HepG2 (cell line): ENCODE measurements around the gene CTNNA1. TPM values are rescaled to one million over a fixed set of nuclear protein-coding genes. Genes with fewer than 3 reads are reported as not detected.

Source experiments
- ATAC-seq: fragments of 200-7000 bp; cut with Tn5 transposase; 3 replicates; pipeline ENCODE4 v1.9.1; 2020; ENCODE audit warnings: mild to moderate bottlenecking, moderate library complexity
- Bru-seq: library from RNA; stranded (reverse); fragments of 400-500 nt; gene quantifications from one replicate; lab custom pipeline; 2021; lab: Mats Ljungman, UMichigan
- BruChase-seq, 2 experiments: library from RNA; stranded (reverse); fragments of 400-500 nt; gene quantifications; one replicate each; lab custom pipeline; 2021; lab: Mats Ljungman, UMichigan
- BruUV-seq: library from RNA; stranded (reverse); fragments of 400-500 nt; replicated peaks from 2 replicates; lab custom pipeline; 2021; lab: Mats Ljungman, UMichigan
- CTCF ChIA-PET: fragments of 300-600 bp; formaldehyde crosslinking; extraction: SDS; loops from one replicate; lab custom pipeline; 2021; ENCODE audit warnings: low total read pairs, inconsistent platforms, low intra/inter-chr PET ratio; lab: Yijun Ruan, JAX
- POLR2A ChIA-PET: fragments of 350-600 bp; sonication (Branson Sonifier 250); formaldehyde crosslinking; loops from one replicate; lab custom pipeline; 2020; ENCODE audit warnings: antibody characterized with exemption, inconsistent platforms; lab: Yijun Ruan, JAX
- DNase-seq: peaks from one replicate; pipeline ENCODE4 v3.0.0-alpha.2; 2015; ENCODE audit warnings: low spot score
- FAIRE-seq: peaks from 3 replicates; lab custom pipeline; 2011; peaks lifted over from hg19 to GRCh38; lab: Jason Lieb, UNC
- H2AFZ ChIP-seq: one replicate; pipeline ENCODE4 v1.6.1; 2011; ENCODE audit warnings: low read length, inconsistent platforms
- H3K27ac ChIP-seq: fragments of 300-600 bp; 3 replicates; pipeline ENCODE4 v1.8.0; 2011; ENCODE audit warnings: mixed run types, mild to moderate bottlenecking, mixed read lengths, low read length, inconsistent platforms; ENCODE audit not compliant: insufficient read depth; ENCODE audit errors: extremely low read length
- H3K27me3 ChIP-seq, 2 experiments: fragments of 200-600 bp in 1 of 2; 2 replicates in 1 of 2; 3 replicates in 1 of 2; pipeline versions ENCODE4 v1.6.0 to v1.8.0; 2011; ENCODE audit warnings: low read length in 2 of 2, mild to moderate bottlenecking in 2 of 2, moderate library complexity in 2 of 2, inconsistent platforms in 1 of 2; ENCODE audit not compliant: insufficient read depth in 2 of 2, control insufficient read depth in 1 of 2
- H3K36me3 ChIP-seq, 2 experiments: fragments of 200-600 bp in 1 of 2; replicated peaks in 1 of 2; 2 replicates in 1 of 2; 3 replicates in 1 of 2; pipeline versions ENCODE4 v1.5.1 to v1.8.0; 2011; ENCODE audit warnings: low read length in 2 of 2, inconsistent platforms in 1 of 2; ENCODE audit not compliant: insufficient read depth in 2 of 2, control insufficient read depth in 1 of 2
- H3K4me1 ChIP-seq: 2 replicates; pipeline ENCODE4 v1.5.1; 2012; ENCODE audit warnings: low read length, inconsistent platforms; ENCODE audit not compliant: insufficient read depth
- H3K4me2 ChIP-seq: 2 replicates; pipeline ENCODE4 v1.6.0; 2011; ENCODE audit warnings: low read depth, low read length, inconsistent platforms
- H3K4me3 ChIP-seq, 3 experiments: fragments of 200-600 bp in 1 of 3; sonication (generic), shearing (Covaris generic) in 1 of 3; replicated peaks in 1 of 3; 2 replicates each; pipeline ENCODE4 v1.5.1; 2011 to 2016; ENCODE audit warnings: low read length in 3 of 3, inconsistent platforms in 2 of 3, low read depth in 2 of 3, mild to moderate bottlenecking in 2 of 3, control low read depth in 1 of 3, mixed read lengths in 1 of 3; ENCODE audit not compliant: insufficient read depth in 1 of 3
- H3K79me2 ChIP-seq: one replicate; pipeline ENCODE4 v1.6.1; 2011; ENCODE audit warnings: low read length, inconsistent platforms; ENCODE audit not compliant: insufficient read depth
- H3K9ac ChIP-seq: 2 replicates; pipeline ENCODE4 v1.6.0; 2011; ENCODE audit warnings: mild to moderate bottlenecking, low read depth, low read length, inconsistent platforms; ENCODE audit not compliant: insufficient read depth
- H3K9me3 ChIP-seq: 2 replicates; pipeline ENCODE4 v1.5.1; 2012; ENCODE audit warnings: mild to moderate bottlenecking, low read length
- H4K20me1 ChIP-seq: 2 replicates; pipeline ENCODE4 v1.6.0; 2011; ENCODE audit warnings: inconsistent platforms, mild to moderate bottlenecking, low read length, moderate library complexity; ENCODE audit not compliant: insufficient read depth
- ATF7-NPFF ChIP-seq: sonication (generic); formaldehyde crosslinking; IDR thresholded peaks from 2 replicates; pipeline ENCODE4 v1.8.1; 2023; ENCODE audit warnings: mild to moderate bottlenecking, low read depth, missing genetic modification reagents, moderate library complexity
- FOSL2 ChIP-seq: sonication (generic); formaldehyde crosslinking; IDR thresholded peaks from 2 replicates; pipeline ENCODE4 v1.4.0; 2020; ENCODE audit warnings: missing genetic modification reagents
- REL ChIP-seq: sonication (generic); formaldehyde crosslinking; conservative IDR thresholded peaks from 2 replicates; pipeline ENCODE4 v1.8.0; 2022; ENCODE audit warnings: mild to moderate bottlenecking, missing genetic modification reagents, moderate library complexity
- RNF219 ChIP-seq: sonication (generic); formaldehyde crosslinking; IDR thresholded peaks from 2 replicates; pipeline ENCODE4 v1.5.0; 2020; ENCODE audit warnings: mild to moderate bottlenecking, missing genetic modification reagents
- ZFY ChIP-seq: sonication (generic); formaldehyde crosslinking; IDR thresholded peaks from 2 replicates; pipeline ENCODE4 v1.4.0; 2020; ENCODE audit warnings: missing genetic modification reagents
- ZNF280D ChIP-seq: sonication (generic); formaldehyde crosslinking; IDR thresholded peaks from 2 replicates; pipeline ENCODE4 v1.5.1; 2020; ENCODE audit warnings: mild to moderate bottlenecking, missing genetic modification reagents
- WGBS: methylation state at CpG from one replicate; pipeline ENCODE4 v1.1.6; 2017; ENCODE audit warnings: low lambda C conversion rate; 5-methylcytosine and 5-hydroxymethylcytosine counted together
- in situ Hi-C: cut with HindIII; loops from 2 replicates; pipeline ENCODE4 v1.10.0; 2017; ENCODE audit warnings: low pct_unique_long_range_greater_than_20kb; ENCODE audit not compliant: extremely low pct_ligation_motif_present
- intact Hi-C: fragments of 100-400 bp; cut with micrococcal nuclease; formaldehyde crosslinking; loops from one replicate; pipeline ENCODE4 v1.10.0; 2022; ENCODE audit not compliant: unreplicated experiment
- long read RNA-seq, 2 experiments: library from RNA in 1 of 2; library from polyadenylated mRNA in 1 of 2; stranded (forward) in 1 of 2; unstranded in 1 of 2; transcript quantifications; one replicate each; pipeline ENCODE4 v2.0.0, GENCODE V29; 2019 to 2022
- polyA minus RNA-seq, 3 experiments: library from RNA; depleted of rRNA, polyadenylated mRNA; stranded (reverse); fragments of >200 nt; gene quantifications; 2 replicates each; pipeline ENCODE4 v1.2.3, GENCODE V29; 2011; ENCODE audit warnings: low replicate concordance in 1 of 3
- polyA plus RNA-seq, 8 experiments: library from polyadenylated mRNA; depleted of rRNA in 3 of 8; stranded (reverse) in 7 of 8; unstranded in 1 of 8; fragments of >200 nt; fragmentation: Illumina TruSeq in 4 of 8; extraction: Trizol in 4 of 8; gene quantifications; 2 replicates each; pipeline versions ENCODE4 v1.2.1 to v1.2.3, GENCODE V29; 2011 to 2016; ENCODE audit warnings: low read depth in 4 of 8, missing spikeins in 1 of 8, mixed read lengths in 1 of 8; ENCODE audit not compliant: insufficient read depth in 1 of 8
- total RNA-seq, 5 experiments: library from RNA; depleted of rRNA; stranded (reverse); fragments of >200 nt; fragmentation: Illumina TruSeq; extraction: Trizol; gene quantifications; 2 replicates each; pipeline ENCODE4 v1.2.3, GENCODE V29; 2016; ENCODE audit warnings: low read depth in 1 of 5

CTNNA1 gene, protein sequence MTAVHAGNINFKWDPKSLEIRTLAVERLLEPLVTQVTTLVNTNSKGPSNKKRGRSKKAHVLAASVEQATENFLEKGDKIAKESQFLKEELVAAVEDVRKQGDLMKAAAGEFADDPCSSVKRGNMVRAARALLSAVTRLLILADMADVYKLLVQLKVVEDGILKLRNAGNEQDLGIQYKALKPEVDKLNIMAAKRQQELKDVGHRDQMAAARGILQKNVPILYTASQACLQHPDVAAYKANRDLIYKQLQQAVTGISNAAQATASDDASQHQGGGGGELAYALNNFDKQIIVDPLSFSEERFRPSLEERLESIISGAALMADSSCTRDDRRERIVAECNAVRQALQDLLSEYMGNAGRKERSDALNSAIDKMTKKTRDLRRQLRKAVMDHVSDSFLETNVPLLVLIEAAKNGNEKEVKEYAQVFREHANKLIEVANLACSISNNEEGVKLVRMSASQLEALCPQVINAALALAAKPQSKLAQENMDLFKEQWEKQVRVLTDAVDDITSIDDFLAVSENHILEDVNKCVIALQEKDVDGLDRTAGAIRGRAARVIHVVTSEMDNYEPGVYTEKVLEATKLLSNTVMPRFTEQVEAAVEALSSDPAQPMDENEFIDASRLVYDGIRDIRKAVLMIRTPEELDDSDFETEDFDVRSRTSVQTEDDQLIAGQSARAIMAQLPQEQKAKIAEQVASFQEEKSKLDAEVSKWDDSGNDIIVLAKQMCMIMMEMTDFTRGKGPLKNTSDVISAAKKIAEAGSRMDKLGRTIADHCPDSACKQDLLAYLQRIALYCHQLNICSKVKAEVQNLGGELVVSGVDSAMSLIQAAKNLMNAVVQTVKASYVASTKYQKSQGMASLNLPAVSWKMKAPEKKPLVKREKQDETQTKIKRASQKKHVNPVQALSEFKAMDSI
- total RNA-seq (2016; rRNA removed; fragmentation: Illumina TruSeq; extraction: Trizol) (162 and 212 TPM in 2 replicates), polyA plus RNA-seq (2011; rRNA removed) (66.8 and 72.4 TPM in 2 replicates), polyA minus RNA-seq (2011; rRNA and poly(A)+ RNA removed; ENCODE audit: low replicate concordance) (101 and 109 TPM in 2 replicates), Bru-seq, nascent RNA (percentile 89 among the genes with signal in this experiment), BruChase-seq, experiment 1, labeled RNA remaining after a 6-hour chase (percentile 87 among the genes with signal in this experiment), BruChase-seq, experiment 2, labeled RNA remaining after a 2-hour chase (percentile 83 among the genes with signal in this experiment)
- total RNA-seq (2016; cell fraction: cytosol; rRNA removed; fragmentation: Illumina TruSeq; extraction: Trizol; ENCODE audit: low read depth) = 34.3 and 40.0 TPM in 2 replicates
- total RNA-seq (2016; cell fraction: insoluble cytoplasmic fraction; rRNA removed; fragmentation: Illumina TruSeq; extraction: Trizol) = 166 and 189 TPM in 2 replicates
- total RNA-seq (2016; cell fraction: membrane; rRNA removed; fragmentation: Illumina TruSeq; extraction: Trizol) = 32.3 and 34.9 TPM in 2 replicates
- total RNA-seq (2016; cell fraction: nucleus; rRNA removed; fragmentation: Illumina TruSeq; extraction: Trizol) = 120 and 139 TPM in 2 replicates
- polyA plus RNA-seq (2011; cell fraction: cytosol; rRNA removed) = 78.6 and 78.9 TPM in 2 replicates
- 101 and 107 TPM in 2 replicates for polyA plus RNA-seq (2011; cell fraction: nucleus; rRNA removed)
- 129 and 131 TPM in 2 replicates for polyA plus RNA-seq (2012)
- 5.9 and 7.5 TPM in 2 replicates for polyA plus RNA-seq (2016; cell fraction: cytosol; fragmentation: Illumina TruSeq; extraction: Trizol; ENCODE audit: low read depth)
- 153 and 162 TPM in 2 replicates for polyA plus RNA-seq (2016; cell fraction: insoluble cytoplasmic fraction; fragmentation: Illumina TruSeq; extraction: Trizol; ENCODE audit: low read depth)
- 14.8 and 19.2 TPM in 2 replicates for polyA plus RNA-seq (2016; cell fraction: membrane; fragmentation: Illumina TruSeq; extraction: Trizol; ENCODE audit: low read depth)
- 115 and 117 TPM in 2 replicates for polyA plus RNA-seq (2016; cell fraction: nucleus; fragmentation: Illumina TruSeq; extraction: Trizol; ENCODE audit: insufficient read depth, low read depth)
- 115 and 142 TPM in 2 replicates for polyA minus RNA-seq (2011; cell fraction: cytosol; rRNA and poly(A)+ RNA removed)
- polyA minus RNA-seq (2011; cell fraction: nucleus; rRNA and poly(A)+ RNA removed) = 116 and 117 TPM in 2 replicates
- long read RNA-seq, experiment 1, transcript CTNNA1-201 (18 exons, 3,756 nt) = major isoform, 75 of 131 reads
- long read RNA-seq, experiment 1, partial matches to known transcripts = 46 of 131 reads
- long read RNA-seq, experiment 1, other reads (novel, unspliced or antisense) = 7 of 131 reads
- long read RNA-seq, experiment 2, transcript CTNNA1-201 (18 exons, 3,756 nt) = major isoform, 65 of 278 reads
- long read RNA-seq, experiment 2, partial matches to known transcripts = 195 of 278 reads
- long read RNA-seq, experiment 2, other reads (novel, unspliced or antisense) = 14 of 278 reads

GRCh38 chr5:138752951-138753793 is at the start of gene CTNNA1:
Gene CTNNA1, plus strand, starts transcription at chr5:138753425. Its CDS starts 28,500 bp downstream, at chr5:138781925.
- Histone ChIP-seq H3K27me3 (no peaks in the 10 kb centered on the region), H2AFZ (no peak within 1 kb of the TSS), H4K20me1 (peaks cover 32% of the 10 kb centered on the region), H3K27ac (peak within 1 kb of the TSS; percentile 91), H3K4me1 (peaks cover 46% of the 10 kb centered on the region), H3K9me3 (no peaks in the 10 kb centered on the region), H3K9ac (peak within 1 kb of the TSS; percentile 94), H3K36me3 (no peaks in the 10 kb centered on the region), H3K79me2 (peaks cover 43% of the 10 kb centered on the region), H3K4me3 (peak within 1 kb of the TSS; percentile 83 to 98 (median 93)), H3K4me2 (peak within 1 kb of the TSS; percentile 91)
- DNase-seq = peak; percentile 62
- in situ Hi-C loops = no loop called here
- ChIA-PET POLR2A (interaction anchor here (1.3 to 2.1 kb wide), 6 partner anchors 8 to 519 kb away, joined by 3 to 9 read pairs (median 5); partner anchors contain the start of gene HSPA9), CTCF (interaction anchor here (1.3 to 1.7 kb wide), 2 partner anchors 21 to 36 kb away, joined by 3 to 4 read pairs; no protein-coding TSS in a partner anchor)
- peak; percentile 76 for ATAC-seq
- FAIRE-seq = no peak
- intact Hi-C loops = loop anchor here (10.0 kb wide), 1 partner anchor 178 kb away; the partner anchor contains the start of gene HSPA9
- WGBS = 7% methylated on average over 3 of the region's 102 CpGs
- BruUV-seq = no TSS peak
- TF ChIP-seq RNF219 (CRISPR knock-in tag) (no peak), ZNF280D (CRISPR knock-in tag) (peak; percentile 71; the same call in 1 of the 2 replicates), ZFY (CRISPR knock-in tag) (peak; percentile 91), ATF7-NPFF (CRISPR knock-in tag) (0 out of 2 replicates have a peak, but pooled peaks have one; percentile 25), REL (CRISPR knock-in tag) (0 out of 2 replicates have a peak, but pooled peaks have one; percentile 44), FOSL2 (CRISPR knock-in tag) (peak; percentile 96)
